ENCODE results near the gene SS18L1.

Gene SS18L1

GRCh38 chr20:62119591-62120364 lies 23.8 kb upstream of the SS18L1 start:
- DNase-seq (ENCODE audit: insufficient read length, low spot score): no peak
- peak; percentile 38 for FAIRE-seq

GRCh38 chr20:62120365-62120762 lies 23.2 kb upstream of the SS18L1 start:
- DNase-seq (ENCODE audit: insufficient read length, low spot score) (no peak), FAIRE-seq (no peak)

GRCh38 chr20:62120990-62121775 lies 22.4 kb upstream of the SS18L1 start:
- FAIRE-seq: peak; percentile 33
- no peak for DNase-seq (ENCODE audit: insufficient read length, low spot score)

- FAIRE-seq: peak; percentile 99
- DNase-seq (ENCODE audit: insufficient read length, low spot score): peak; percentile 100
Observed at GRCh38 chr20:62121776-62122653, 21.6 kb upstream of the SS18L1 start, which contains the start of gene LSM14B. Gene LSM14B (plus strand): TSS chr20:62122475. CDS start chr20:62122667, 192 bp downstream.

GRCh38 chr20:62122654-62123449 lies 20.7 kb upstream of the SS18L1 start:
- peak; percentile 4 for FAIRE-seq
- DNase-seq (ENCODE audit: insufficient read length, low spot score): peak; percentile 78

- no peak for DNase-seq (ENCODE audit: insufficient read length, low spot score)
- FAIRE-seq: peak; percentile 68
Observed at GRCh38 chr20:62123450-62124118, 20.0 kb upstream of the SS18L1 start.

- no peak for DNase-seq (ENCODE audit: insufficient read length, low spot score)
- FAIRE-seq: peak; percentile 91
Observed at GRCh38 chr20:62126141-62126540, 17.4 kb upstream of the SS18L1 start.

GRCh38 chr20:62127799-62128198 lies 15.8 kb upstream of the SS18L1 start:
- no peak for FAIRE-seq
- DNase-seq (ENCODE audit: insufficient read length, low spot score): no peak

GRCh38 chr20:62128502-62128901 lies 15.1 kb upstream of the SS18L1 start:
- FAIRE-seq: peak; percentile 31
- DNase-seq (ENCODE audit: insufficient read length, low spot score): no peak

GRCh38 chr20:62129731-62130531 lies 13.6 kb upstream of the SS18L1 start:
- FAIRE-seq (peak; percentile 75), DNase-seq (ENCODE audit: insufficient read length, low spot score) (no peak)

GRCh38 chr20:62131560-62132320 lies 11.8 kb upstream of the SS18L1 start:
- DNase-seq (ENCODE audit: insufficient read length, low spot score): no peak
- FAIRE-seq: peak; percentile 31

- DNase-seq (ENCODE audit: insufficient read length, low spot score) (no peak), FAIRE-seq (no peak)
Observed at GRCh38 chr20:62132421-62132820, 11.1 kb upstream of the SS18L1 start.

GRCh38 chr20:62133051-62133845 lies 10.3 kb upstream of the SS18L1 start:
- DNase-seq (ENCODE audit: insufficient read length, low spot score) (no peak), FAIRE-seq (no peak)

- peak; percentile 49 for FAIRE-seq
- no peak for DNase-seq (ENCODE audit: insufficient read length, low spot score)
Observed at GRCh38 chr20:62133864-62134263, 9.7 kb upstream of the SS18L1 start.

- DNase-seq (ENCODE audit: insufficient read length, low spot score) (no peak), FAIRE-seq (peak; percentile 65)
Observed at GRCh38 chr20:62134735-62135231, 8.8 kb upstream of the SS18L1 start.

- no peak for DNase-seq (ENCODE audit: insufficient read length, low spot score)
- no peak for FAIRE-seq
Observed at GRCh38 chr20:62135573-62136266, 7.8 kb upstream of the SS18L1 start.
